NCI-H1436 treated with DMSO at 0.1 percent for 48 hours (cell line): ENCODE data around the gene ITGAL.
A peak's percentile ranks its signal among the peaks of the same experiment; 100 is the strongest.
"Not testable (repeated sequence)": the region's sequence is repeated elsewhere in the genome, so short reads cannot be mapped to it uniquely, and the experiment has no call there.

ENCODE experiments used
- DNase-seq: peaks from one replicate; lab custom pipeline; 2025; lab: John Stamatoyannopoulos, UW

ITGAL gene

GRCh38 chr16:30526137-30526822, 53.7 kb downstream of the ITGAL start, which contains the start of gene ZNF768:
Gene ZNF768, minus strand, starts transcription at chr16:30526566. Its CDS starts 153 bp downstream, at chr16:30526413.
- no peak for DNase-seq

- DNase-seq, result peak; percentile 86
These were observed 54.5 kb downstream of the ITGAL start for GRCh38 chr16:30526823-30527634.

- no peak for DNase-seq
These were observed 55.2 kb downstream of the ITGAL start for GRCh38 chr16:30527635-30528178.

GRCh38 chr16:30528799-30529457, 56.4 kb downstream of the ITGAL start:
- DNase-seq, result no peak

- DNase-seq, result no peak
These were observed 57.9 kb downstream of the ITGAL start for GRCh38 chr16:30530163-30531037.

GRCh38 chr16:30532285-30533145, 60.0 kb downstream of the ITGAL start:
- no peak for DNase-seq

- no peak for DNase-seq
These were observed 60.6 kb downstream of the ITGAL start for GRCh38 chr16:30533146-30533522.

GRCh38 chr16:30533748-30534367, 61.3 kb downstream of the ITGAL start:
- no peak for DNase-seq

GRCh38 chr16:30534368-30535105, 62.0 kb downstream of the ITGAL start, which contains the start of gene ZNF747:
Gene ZNF747, minus strand, starts transcription at chr16:30534858. Its CDS starts 179 bp downstream, at chr16:30534679.
- DNase-seq, result peak; percentile 46

GRCh38 chr16:30535106-30535776, 62.7 kb downstream of the ITGAL start:
- no peak for DNase-seq

GRCh38 chr16:30535777-30536190, 63.2 kb downstream of the ITGAL start:
- peak; percentile 44 for DNase-seq

GRCh38 chr16:30536391-30537024, 64.0 kb downstream of the ITGAL start:
- not testable (repeated sequence) for DNase-seq

GRCh38 chr16:30539000-30539964, 66.7 kb downstream of the ITGAL start:
- no peak for DNase-seq

- DNase-seq, result not testable (repeated sequence)
These were observed 67.5 kb downstream of the ITGAL start for GRCh38 chr16:30539986-30540526.

- DNase-seq, result not testable (repeated sequence)
These were observed 68.4 kb downstream of the ITGAL start for GRCh38 chr16:30540916-30541464.
